ENCODE data around the gene ALK.

The ALK gene

DNA sequence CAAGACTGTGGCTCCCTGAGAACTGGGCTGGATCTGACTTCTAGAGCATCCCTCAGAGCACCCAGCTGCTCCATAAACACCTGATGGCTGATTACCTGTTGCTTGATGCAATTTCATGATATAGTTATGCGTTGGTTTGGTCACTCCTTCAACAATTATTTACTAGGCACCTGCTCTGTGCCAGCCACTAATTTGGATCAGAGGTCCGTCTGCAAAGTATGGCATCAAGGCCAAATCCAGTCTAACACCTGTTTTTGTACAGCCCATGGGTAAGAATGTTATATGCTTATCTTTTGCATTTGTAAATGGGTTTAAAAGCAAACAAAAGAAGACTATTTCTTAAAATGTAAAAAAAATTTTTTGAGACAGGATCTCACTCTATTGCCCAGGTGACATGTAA, 348.2 kb downstream of the ALK start:
- DNase-seq, result no peak

DNA sequence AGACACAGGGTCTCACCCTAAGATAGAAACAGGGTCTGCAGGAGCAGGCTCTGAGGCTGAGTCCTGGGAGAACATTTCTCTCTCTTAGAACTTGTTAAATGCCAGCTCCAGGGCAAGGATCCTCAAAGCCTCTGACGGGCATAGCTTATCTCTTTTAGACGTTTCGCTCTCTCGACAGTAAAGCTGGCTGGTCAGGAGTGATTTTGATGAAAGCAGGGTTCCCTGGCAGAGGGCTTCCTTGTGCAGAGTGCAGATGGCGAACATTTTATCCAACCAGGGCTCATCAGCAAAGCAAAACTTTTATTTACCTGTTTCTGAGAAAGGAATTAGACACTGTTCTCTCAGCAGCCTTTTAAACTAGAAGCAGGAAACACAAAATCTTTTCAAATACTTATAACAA, 350.8 kb downstream of the ALK start:
- no peak for DNase-seq

DNA sequence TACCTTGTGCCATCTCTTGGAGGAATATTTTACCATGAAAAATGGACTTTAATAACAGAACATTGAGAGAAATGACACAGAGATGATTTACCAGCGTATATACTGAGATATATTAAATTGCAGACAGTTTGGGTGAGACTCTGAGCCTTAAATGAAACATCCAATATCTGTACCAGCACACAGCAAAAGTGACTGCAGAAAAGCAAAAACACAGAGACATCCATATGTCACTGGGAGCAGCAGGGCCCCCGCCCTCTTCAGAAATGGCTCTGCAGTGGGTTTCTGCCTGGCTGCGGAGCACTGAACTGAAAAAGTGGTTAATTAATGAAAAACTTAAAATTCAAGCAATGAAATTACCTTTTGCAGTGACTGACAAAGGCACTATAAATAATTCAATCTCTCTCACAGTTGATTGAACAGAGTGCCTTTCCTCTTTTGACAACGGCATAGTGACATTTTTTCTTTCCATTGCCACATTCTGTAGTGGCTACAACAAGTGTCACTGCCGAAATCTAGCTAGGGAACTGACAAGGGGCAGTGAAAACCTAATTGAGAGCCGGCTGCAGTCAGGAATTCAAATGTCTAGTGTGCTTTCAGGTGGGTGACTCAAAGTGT, 353.4 kb downstream of the ALK start:
- no peak for DNase-seq

GRCh38 chr2:29563697-29564096, 357.7 kb downstream of the ALK start:
- no peak for DNase-seq

GRCh38 chr2:29562896-29563295, 358.5 kb downstream of the ALK start:
- DNase-seq, result no peak

DNA sequence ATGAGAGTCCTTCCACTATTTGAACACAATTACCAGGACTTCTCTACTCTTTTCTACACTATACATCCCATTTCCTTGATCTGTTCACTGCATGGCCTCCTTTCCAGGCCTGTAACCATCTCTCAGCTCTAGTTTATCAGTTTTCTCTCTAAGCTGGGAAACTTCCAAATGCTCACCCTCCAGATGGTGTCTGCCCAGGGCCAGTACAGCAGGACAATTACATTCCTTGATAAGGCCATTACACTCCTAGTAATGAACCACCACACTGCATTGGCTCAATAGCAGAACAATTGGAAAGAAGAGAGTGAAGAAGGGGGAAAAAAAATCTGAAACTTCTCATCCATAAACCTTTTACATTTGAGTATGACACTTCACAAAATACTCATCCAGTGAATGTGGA, 359.1 kb downstream of the ALK start:
- DNase-seq, result no peak

DNA sequence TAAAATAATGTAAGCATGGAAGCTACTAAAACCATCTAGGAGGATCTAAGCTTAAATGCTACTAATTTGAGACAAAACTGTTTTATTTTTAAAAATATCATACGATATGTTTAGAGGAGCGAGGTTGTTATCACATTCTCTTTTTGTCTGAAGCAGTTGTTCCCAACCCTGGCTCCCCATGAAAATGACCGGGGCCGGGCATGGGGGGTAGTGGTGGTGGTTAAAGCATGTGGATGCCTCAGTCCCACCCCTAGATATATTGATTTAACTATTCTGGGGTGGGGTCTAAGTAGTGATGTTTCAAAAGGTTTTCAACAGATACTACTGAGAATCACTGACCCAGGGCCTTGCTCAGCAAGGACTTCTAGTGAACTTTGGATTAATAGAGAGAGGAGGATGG, 359.8 kb downstream of the ALK start:
- DNase-seq, result no peak

DNA sequence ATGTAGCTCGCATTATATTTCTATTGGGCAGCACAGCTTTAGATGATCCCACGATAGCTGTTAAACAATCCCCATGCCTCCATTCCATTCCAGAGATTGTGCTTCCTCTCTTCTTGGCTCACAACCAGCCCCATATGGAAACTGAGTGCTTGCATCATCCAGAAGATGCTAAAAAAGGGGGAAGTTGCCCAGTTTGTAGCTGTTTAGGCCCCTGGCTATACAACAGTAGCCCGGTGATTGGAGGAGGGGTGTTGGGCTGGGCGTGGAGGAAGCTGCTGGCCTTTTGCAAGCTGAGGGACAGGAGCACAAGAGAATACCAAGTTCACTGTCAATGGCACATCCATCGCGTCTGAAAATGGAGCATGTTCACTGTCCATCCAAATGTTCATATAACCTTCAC, 360.2 kb downstream of the ALK start:
- no peak for DNase-seq

- DNase-seq, result no peak
These were observed 360.8 kb downstream of the ALK start for GRCh38 chr2:29560566-29560965.

DNA sequence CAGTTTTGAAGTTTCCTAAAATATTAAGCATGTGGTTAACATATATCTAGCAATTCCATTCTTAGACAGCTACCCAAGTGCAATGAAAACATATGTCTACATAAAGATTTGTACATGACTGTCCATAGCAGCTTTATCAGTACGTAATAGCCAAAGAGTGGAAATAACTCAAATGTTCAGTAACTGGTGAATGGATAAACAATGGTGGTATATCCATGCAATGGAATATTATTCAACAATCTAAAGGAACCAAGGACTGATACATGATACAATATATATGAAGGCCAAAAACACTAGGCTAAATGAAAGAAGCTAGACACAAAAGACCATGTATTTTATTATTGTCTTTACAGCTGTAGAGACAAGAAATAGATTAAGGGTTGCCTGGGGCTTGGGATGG, 361.4 kb downstream of the ALK start:
- DNase-seq, result no peak

DNA sequence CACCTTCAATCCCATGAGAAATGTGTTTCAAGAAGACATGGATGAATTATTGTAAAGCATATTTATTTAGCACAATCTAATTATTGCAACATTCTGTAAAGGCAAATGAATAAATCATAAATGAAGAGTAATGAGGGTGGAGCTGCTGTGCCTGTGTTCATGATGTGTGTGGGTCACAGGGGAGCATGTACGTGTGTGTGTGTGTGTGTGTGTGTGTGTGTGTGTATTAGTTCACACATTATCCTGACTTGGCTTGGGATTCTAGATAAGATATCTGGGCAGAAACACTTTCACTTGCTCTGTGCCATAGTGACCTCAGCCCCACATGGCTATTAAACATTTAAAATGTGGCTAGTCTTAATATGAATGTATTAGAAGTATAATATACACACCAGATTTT, 361.8 kb downstream of the ALK start:
- no peak for DNase-seq

DNA sequence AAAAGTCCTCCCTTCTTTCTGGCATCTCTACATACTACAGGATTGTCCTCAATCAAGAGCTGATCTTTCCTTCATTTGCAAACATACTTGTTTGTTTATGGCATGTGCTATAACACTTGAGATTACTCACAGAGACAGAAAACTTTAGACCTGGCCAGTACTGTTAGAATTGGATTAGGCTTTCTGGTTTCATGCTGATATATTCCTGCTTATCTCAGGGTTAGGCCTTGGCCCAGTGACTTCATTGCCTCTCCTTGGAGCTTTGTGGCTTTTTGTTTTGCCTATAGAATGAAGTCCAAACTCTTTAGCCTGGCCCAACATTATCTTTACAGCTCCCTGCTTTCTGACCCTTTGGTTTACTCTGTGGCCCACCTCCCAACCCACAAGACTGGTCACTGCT, 363.3 kb downstream of the ALK start:
- no peak for DNase-seq

- no peak for DNase-seq
These were observed 364.1 kb downstream of the ALK start for GRCh38 chr2:29557268-29557667.

- no peak for DNase-seq
These were observed 372.4 kb downstream of the ALK start for GRCh38 chr2:29549069-29549380.

DNA sequence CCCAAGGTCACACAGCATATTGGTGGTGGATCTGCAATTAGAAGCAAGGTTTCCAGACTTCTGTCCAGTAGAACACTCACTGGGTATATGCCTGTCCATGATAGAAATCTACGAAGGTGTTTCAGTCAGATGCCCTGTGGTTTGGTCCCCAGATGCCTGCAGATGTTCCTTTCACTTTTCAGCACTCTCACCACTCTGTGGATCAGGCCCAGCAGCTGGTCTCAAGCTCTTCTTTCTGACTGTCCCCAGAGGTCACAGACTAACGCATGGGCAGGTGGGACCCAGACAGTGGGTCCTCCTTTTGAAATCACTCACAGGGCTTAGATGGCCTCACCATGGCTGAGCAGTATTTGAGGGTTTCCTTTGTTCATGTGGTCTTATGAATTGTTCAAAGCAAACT, 376.5 kb downstream of the ALK start:
- DNase-seq, result no peak

DNA sequence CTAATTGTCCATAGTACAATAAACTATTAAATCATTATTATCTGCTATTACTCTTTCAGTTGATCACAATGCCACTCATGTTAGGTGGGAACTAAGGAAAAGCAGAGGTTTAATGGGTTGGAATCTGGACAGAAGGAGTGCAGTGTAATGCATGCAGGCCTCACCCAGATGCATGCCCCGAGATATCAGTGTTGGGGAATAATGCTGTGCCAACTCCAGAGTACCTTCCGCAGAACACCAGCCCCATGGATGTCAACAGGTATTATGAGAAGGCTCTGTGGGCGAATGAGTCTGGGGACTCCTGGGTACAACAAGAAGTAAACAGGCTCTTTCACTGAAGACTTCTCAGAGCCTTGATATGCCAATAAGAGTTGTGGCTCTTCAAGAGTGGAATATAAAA, 377.4 kb downstream of the ALK start:
- DNase-seq, result no peak

DNA sequence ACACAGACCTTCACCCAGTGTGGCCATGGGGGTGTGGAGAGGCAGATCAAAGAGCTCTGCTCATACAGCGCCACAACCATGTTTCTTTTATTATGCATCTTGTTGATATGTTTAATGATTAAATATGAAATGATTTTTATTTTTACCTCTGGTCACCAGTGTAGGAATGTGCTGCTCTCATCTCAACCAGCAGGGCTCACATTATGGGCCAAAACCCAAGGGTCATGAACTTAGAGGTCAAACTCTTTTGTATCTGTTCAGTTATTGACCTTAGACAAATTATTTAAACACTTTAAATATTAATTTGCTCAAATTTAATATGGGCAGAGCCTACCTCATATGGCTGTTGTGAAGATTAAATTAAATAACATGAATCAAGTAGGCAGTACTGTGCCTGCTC, 386.2 kb downstream of the ALK start:
- DNase-seq, result no peak

DNA sequence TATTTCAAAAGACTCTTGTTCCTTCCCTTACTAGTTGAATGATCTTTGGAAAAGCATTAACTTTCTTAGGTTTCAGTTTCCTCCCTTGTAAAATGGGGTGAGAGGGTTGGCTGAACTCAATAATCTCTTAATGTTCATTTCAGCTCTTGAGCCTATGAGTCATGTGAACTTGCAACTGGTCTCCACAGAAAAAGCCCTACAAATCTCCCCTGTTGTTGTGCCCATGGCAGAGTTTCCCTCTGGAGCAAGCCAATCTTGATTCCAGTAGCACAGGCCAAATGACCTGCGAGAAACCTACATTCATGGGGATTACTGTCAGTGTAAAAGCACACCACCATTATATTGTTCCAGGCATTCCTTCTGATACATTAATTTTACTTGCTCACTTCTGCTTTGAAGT, 388.9 kb downstream of the ALK start:
- no peak for DNase-seq

- no peak for DNase-seq
These were observed 389.8 kb downstream of the ALK start for GRCh38 chr2:29531626-29532025.

- DNase-seq, result no peak
These were observed 391.1 kb downstream of the ALK start for GRCh38 chr2:29530281-29530680.

DNA sequence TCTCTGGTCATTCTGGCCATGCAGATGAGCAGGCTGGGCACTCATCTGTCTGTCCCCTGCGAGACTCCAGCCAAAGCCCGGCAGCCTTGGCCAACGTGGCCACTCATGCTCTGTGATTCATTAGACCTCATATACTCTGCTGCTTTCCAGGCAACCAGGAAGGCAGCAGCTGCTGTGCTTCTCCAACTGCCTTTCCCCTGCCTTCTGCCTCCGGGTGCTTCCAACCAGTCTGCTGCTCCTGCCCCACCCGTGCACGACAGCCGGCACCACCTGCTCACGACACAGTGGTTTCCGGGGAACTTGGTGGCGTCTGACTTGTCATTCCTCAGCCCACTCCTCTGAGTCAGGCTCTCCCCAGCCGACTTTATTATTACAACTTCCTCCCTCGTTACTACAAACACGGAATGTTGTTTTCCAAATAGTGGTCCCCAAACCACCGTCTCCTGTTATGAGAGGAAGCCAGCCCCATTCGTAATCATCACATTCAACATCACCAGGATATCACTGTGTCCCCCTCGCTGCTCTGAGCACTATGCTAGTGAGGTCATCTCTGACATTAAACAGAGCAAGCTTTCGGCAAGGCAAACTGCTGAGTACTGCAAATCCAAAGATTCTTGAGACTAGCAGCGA, 392.4 kb downstream of the ALK start:
- no peak for DNase-seq

GRCh38 chr2:29528371-29528770, 393.0 kb downstream of the ALK start:
- DNase-seq, result no peak

- DNase-seq, result no peak
These were observed 393.4 kb downstream of the ALK start for GRCh38 chr2:29527947-29528346.

- no peak for DNase-seq
These were observed 394.5 kb downstream of the ALK start for GRCh38 chr2:29526587-29527586.
